IMR-90 (cell line): Measurements from ENCODE around the gene FXN. TPM values are rescaled to one million over a fixed set of nuclear protein-coding genes. Genes with fewer than 3 reads are reported as not detected.

ENCODE experiments used
- ATAC-seq: fragments of 200-7000 bp; cut with Tn5 transposase; 2 replicates; pipeline ENCODE4 v1.9.1; 2020; ENCODE audit warnings: low read depth, mild to moderate bottlenecking, moderate library complexity
- BruUV-seq: library from RNA; stranded (reverse); fragments of 400-500 nt; replicated peaks from 2 replicates; lab custom pipeline; 2021; lab: Mats Ljungman, UMichigan
- CTCF ChIA-PET: fragments of 300-600 bp; formaldehyde crosslinking; extraction: SDS; loops from one replicate; lab custom pipeline; 2021; ENCODE audit warnings: antibody characterized with exemption; lab: Yijun Ruan, JAX
- POLR2A ChIA-PET: fragments of 300-600 bp; sonication (Branson Sonifier 250); formaldehyde crosslinking; loops from one replicate; lab custom pipeline; 2022; ENCODE audit warnings: antibody characterized with exemption; ENCODE audit not compliant: unreplicated experiment; lab: Charles Lee
- DNase-seq: peaks from one replicate; pipeline ENCODE4 v3.0.0; 2013
- H2AFZ ChIP-seq: replicated peaks from 2 replicates; pipeline ENCODE3; 2013; ENCODE audit warnings: low read length, mild to moderate bottlenecking; ENCODE audit not compliant: poor library complexity
- H2AK5ac ChIP-seq: 2 replicates; pipeline ENCODE4 v1.6.1; 2013; ENCODE audit warnings: low read depth, low read length, inconsistent platforms
- H2AK9ac ChIP-seq: replicated peaks from 2 replicates; pipeline ENCODE3; 2013; ENCODE audit warnings: mild to moderate bottlenecking, low read depth, low read length, moderate library complexity; ENCODE audit not compliant: poor library complexity
- H2BK120ac ChIP-seq: 2 replicates; pipeline ENCODE4 v1.6.1; 2013; ENCODE audit warnings: low read depth, low read length, inconsistent platforms
- H2BK15ac ChIP-seq: 3 replicates; pipeline ENCODE4 v1.6.1; 2013; ENCODE audit warnings: low read depth, low read length, inconsistent platforms
- H2BK20ac ChIP-seq: 2 replicates; pipeline ENCODE4 v1.6.1; 2013; ENCODE audit warnings: low read depth, mild to moderate bottlenecking, inconsistent platforms, low read length, moderate library complexity
- H2BK5ac ChIP-seq: 2 replicates; pipeline ENCODE4 v1.6.1; 2013; ENCODE audit warnings: mild to moderate bottlenecking, low read depth, low read length, inconsistent platforms; ENCODE audit not compliant: poor library complexity, severe bottlenecking
- H3K14ac ChIP-seq: replicated peaks from 2 replicates; pipeline ENCODE4 v1.6.1; 2013; ENCODE audit warnings: low read depth, low read length, inconsistent platforms
- H3K18ac ChIP-seq: 2 replicates; pipeline ENCODE4 v1.6.1; 2013; ENCODE audit warnings: low read depth, low read length, control low read depth
- H3K23ac ChIP-seq: 2 replicates; pipeline ENCODE4 v1.6.1; 2013; ENCODE audit warnings: low read depth, low read length, inconsistent platforms
- H3K27ac ChIP-seq: 2 replicates; pipeline ENCODE4 v1.5.1; 2013; ENCODE audit warnings: mild to moderate bottlenecking, control low read depth, low read length; ENCODE audit not compliant: insufficient read depth
- H3K27me3 ChIP-seq: 2 replicates; pipeline ENCODE4 v1.6.1; 2013; ENCODE audit warnings: low read length; ENCODE audit not compliant: control insufficient read depth, insufficient read depth
- H3K36me3 ChIP-seq: 2 replicates; pipeline ENCODE4 v1.6.1; 2013; ENCODE audit warnings: low read length, mixed read lengths; ENCODE audit not compliant: control insufficient read depth, insufficient read depth
- H3K4ac ChIP-seq: 2 replicates; pipeline ENCODE4 v1.6.1; 2013; ENCODE audit warnings: low read depth, low read length, inconsistent platforms
- H3K4me1 ChIP-seq: 2 replicates; pipeline ENCODE4 v1.6.1; 2013; ENCODE audit warnings: low read length, mixed read lengths; ENCODE audit not compliant: control insufficient read depth, insufficient read depth
- H3K4me2 ChIP-seq: 2 replicates; pipeline ENCODE4 v1.6.1; 2013; ENCODE audit warnings: low read depth, mild to moderate bottlenecking, control low read depth, low read length, moderate library complexity
- H3K4me3 ChIP-seq: 2 replicates; pipeline ENCODE4 v1.5.1; 2013; ENCODE audit warnings: low read depth, mild to moderate bottlenecking, control low read depth, low read length, moderate library complexity; ENCODE audit not compliant: insufficient read depth
- H3K56ac ChIP-seq: 2 replicates; pipeline ENCODE4 v1.6.1; 2013; ENCODE audit warnings: low read length, inconsistent platforms; ENCODE audit not compliant: insufficient read depth; ENCODE audit errors: extremely low read depth
- H3K79me1 ChIP-seq, 2 experiments: 2 replicates each; pipeline ENCODE4 v1.6.1; 2013; ENCODE audit warnings: low read length in 2 of 2, inconsistent platforms in 1 of 2, low read depth in 1 of 2
- H3K9ac ChIP-seq: 2 replicates; pipeline ENCODE4 v1.6.1; 2013; ENCODE audit warnings: low read depth, low read length, control low read depth
- H3K9me1 ChIP-seq: 2 replicates; pipeline ENCODE4 v1.6.1; 2013; ENCODE audit warnings: low read length, inconsistent platforms; ENCODE audit not compliant: insufficient read depth
- H3K9me3 ChIP-seq: 2 replicates; pipeline ENCODE4 v1.6.1; 2013; ENCODE audit warnings: low read length; ENCODE audit not compliant: control insufficient read depth, insufficient read depth
- H4K20me1 ChIP-seq: 2 replicates; pipeline ENCODE4 v1.6.1; 2013; ENCODE audit warnings: low read length, inconsistent platforms; ENCODE audit not compliant: insufficient read depth
- H4K5ac ChIP-seq: 2 replicates; pipeline ENCODE4 v1.6.1; 2013; ENCODE audit warnings: mild to moderate bottlenecking, low read depth, low read length, control low read depth
- H4K8ac ChIP-seq, 2 experiments: 2 replicates each; pipeline ENCODE4 v1.6.1; 2013; ENCODE audit warnings: low read depth in 2 of 2, low read length in 2 of 2, control low read depth in 1 of 2, inconsistent platforms in 1 of 2
- H4K91ac ChIP-seq: 2 replicates; pipeline ENCODE4 v1.6.1; 2013; ENCODE audit warnings: low read depth, low read length, inconsistent platforms; ENCODE audit not compliant: insufficient read depth
- RCOR1 ChIP-seq: IDR thresholded peaks from 2 replicates; pipeline ENCODE4 v1.6.1; 2012; ENCODE audit warnings: mild to moderate bottlenecking, low read length, improper control_type of control experiment; ENCODE audit not compliant: insufficient replicate concordance
- WGBS, 2 experiments: methylation state at CpG; one replicate each; pipeline versions ENCODE4 v1.1.5 to v1.1.7; 2013; ENCODE audit warnings: missing lambda C conversion rate in 2 of 2; ENCODE audit not compliant: insufficient read length in 1 of 2; ENCODE audit errors: extremely low coverage in 2 of 2; 5-methylcytosine and 5-hydroxymethylcytosine counted together
- dilution Hi-C: fragments of 300-500 bp; cut with HindIII; formaldehyde crosslinking; loops from one replicate; pipeline ENCODE4 v1.14.3; 2018; ENCODE audit warnings: low sequenced_read_pairs; ENCODE audit not compliant: unreplicated experiment
- in situ Hi-C: fragments of 300-500 bp; cut with MboI; formaldehyde crosslinking; loops from 3 replicates; pipeline ENCODE4 v1.14.3; 2019; ENCODE audit warnings: low sequenced_read_pairs, inconsistent platforms, mixed read lengths
- intact Hi-C: fragments of 100-400 bp; cut with micrococcal nuclease; formaldehyde crosslinking; loops from 2 replicates; pipeline ENCODE4 v1.10.0; 2022
- polyA plus RNA-seq, 3 experiments: library from polyadenylated mRNA; depleted of rRNA; stranded (reverse); fragments of >200 nt; gene quantifications; 2 replicates each; pipeline ENCODE4 v1.2.3, GENCODE V29; 2012; ENCODE audit warnings: low replicate concordance in 1 of 3
- total RNA-seq: library from RNA; depleted of rRNA; stranded (reverse); fragments of >200 nt; gene quantifications from 2 replicates; pipeline ENCODE4 v1.2.3, GENCODE V29; 2012

The FXN gene
- total and polyA plus RNA-seq, 2 of the 4 experiments (the other 2 are of a cell fraction) = 3.9 to 18.1 TPM

GRCh38 chr9:68998385-68998784 is 37.2 kb upstream of the FXN start:
- H2AFZ ChIP-seq = no peak overlapping the region
- no peak overlapping the region for H4K8ac ChIP-seq
- H3K14ac ChIP-seq = no peak overlapping the region
- no peaks in the 10 kb centered on the region for H3K9me1 ChIP-seq
- intact Hi-C loops (loop anchor here (2.0 to 10.0 kb wide), 2 partner anchors 20 to 654 kb away; no protein-coding TSS in a partner anchor), in situ Hi-C loops (no loop called here), dilution Hi-C loops (no loop called here)
- H3K79me1 ChIP-seq = no peaks in the 10 kb centered on the region
- H2BK20ac ChIP-seq = no peak overlapping the region
- no peak overlapping the region for H4K5ac ChIP-seq
- no peak for TF ChIP-seq RCOR1
- DNase-seq (no peak), ATAC-seq (no peak)
- no peak overlapping the region for H2BK5ac ChIP-seq
- H4K20me1 ChIP-seq = no peaks in the 10 kb centered on the region
- H3K27ac ChIP-seq = no peak overlapping the region
- no peak overlapping the region for H2AK5ac ChIP-seq
- ChIA-PET CTCF (interaction anchor here (0.6 kb wide), 1 partner anchor 1558 kb away, joined by 3 read pairs; no protein-coding TSS in a partner anchor), POLR2A (no interaction called here)
- no CpG with 5 or more reads among the region's 4 CpGs for WGBS, 2 experiments
- no peaks in the 10 kb centered on the region for H3K36me3 ChIP-seq
- BruUV-seq = no TSS peak
- H3K56ac ChIP-seq = no peak overlapping the region
- H3K27me3 ChIP-seq = peaks cover 8% of the 10 kb centered on the region
- no peak overlapping the region for H2AK9ac ChIP-seq
- H3K9me3 ChIP-seq = no peaks in the 10 kb centered on the region
- no peak overlapping the region for H3K4me2 ChIP-seq
- H2BK15ac ChIP-seq = no peak overlapping the region
- H3K9ac ChIP-seq = no peak overlapping the region
- H3K4me3 ChIP-seq = no peak overlapping the region
- no peaks in the 10 kb centered on the region for H3K4me1 ChIP-seq
- no peak overlapping the region for H4K91ac ChIP-seq
- no peak overlapping the region for H2BK120ac ChIP-seq
- no peak overlapping the region for H3K18ac ChIP-seq
- no peak overlapping the region for H3K4ac ChIP-seq
- H3K23ac ChIP-seq = no peak overlapping the region
